ENCODE measurements around the gene OTOL1. TPM values are rescaled to one million over a fixed set of nuclear protein-coding genes. Genes with fewer than 3 reads are reported as not detected.

Gene OTOL1
- polyA plus RNA-seq, 3 donors: not detected

DNA sequence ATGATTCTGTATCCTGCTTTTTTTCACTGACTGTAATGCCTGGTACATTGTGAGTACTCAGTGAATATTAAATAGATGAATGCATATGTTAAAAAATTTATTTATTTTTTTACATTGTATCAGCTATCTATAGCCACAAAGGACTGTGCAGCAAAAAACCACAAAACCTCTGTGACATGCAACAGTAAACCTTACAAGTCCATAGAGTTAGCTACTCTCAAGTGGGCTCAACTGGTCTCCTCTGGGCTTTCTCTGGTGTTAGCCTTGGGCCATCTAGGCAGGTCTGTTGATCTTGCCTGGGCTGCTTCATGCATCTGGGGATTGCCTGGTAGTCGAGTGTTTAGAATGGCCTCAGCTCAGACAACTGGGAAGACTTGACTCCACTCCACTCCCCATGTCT lies 35.3 kb downstream of the OTOL1 start:
- H3K27ac Mint-ChIP-seq: no peak overlapping the region
- WGBS (ENCODE audit: insufficient coverage): no CpG with 5 or more reads among the region's 1 CpG
- H3K9me3 Mint-ChIP-seq: peaks cover 0 to 4% (median 2%) of the 10 kb centered on the region in 7 donors
- Histone ChIP-seq H2AFZ (ENCODE audit: insufficient read depth, low read depth, low read length, poor library complexity, severe bottlenecking) (no peak overlapping the region), H3K4me3 (replicated peaks in 1 of 3; ENCODE audit: low read depth in 2 of 3, low read length in 3 of 3) (no peak overlapping the region), H3K9ac (ENCODE audit: insufficient read depth, low read length, poor library complexity, severe bottlenecking) (no peak overlapping the region), H3K27ac (ENCODE audit: low read depth in 1 of 2, low read length in 2 of 2) (no peak overlapping the region), H3K27me3 (ENCODE audit: control insufficient read depth in 2 of 2, insufficient read depth in 2 of 2, low read length in 2 of 2) (no peaks in the 10 kb centered on the region), H3K4me1 (ENCODE audit: control insufficient read depth in 1 of 2, insufficient read depth in 2 of 2, low read length in 2 of 2) (no peaks in the 10 kb centered on the region), H4K20me1 (ENCODE audit: insufficient read depth, low read length) (no peaks in the 10 kb centered on the region), H3K79me2 (ENCODE audit: insufficient read depth, low read length) (no peaks in the 10 kb centered on the region), H3K36me3 (replicated peaks in 1 of 2; ENCODE audit: control insufficient read depth in 1 of 2, insufficient read depth in 2 of 2, low read length in 2 of 2) (no peaks in the 10 kb centered on the region), H3K4me2 (replicated peaks; ENCODE audit: extremely low read depth, low read length, poor library complexity, severe bottlenecking) (no peak overlapping the region), H3K9me3 (replicated peaks in 1 of 2; ENCODE audit: control insufficient read depth in 1 of 2, insufficient read depth in 1 of 2, low read length in 2 of 2) (no peaks in the 10 kb centered on the region)
- H3K4me3 Mint-ChIP-seq: no peak overlapping the region
- no peaks in the 10 kb centered on the region for H3K4me1 Mint-ChIP-seq
- no peaks in the 10 kb centered on the region for H3K36me3 Mint-ChIP-seq
- intact Hi-C loops (cut with micrococcal nuclease): no loop called here
- TF ChIP-seq, protein P1, sequence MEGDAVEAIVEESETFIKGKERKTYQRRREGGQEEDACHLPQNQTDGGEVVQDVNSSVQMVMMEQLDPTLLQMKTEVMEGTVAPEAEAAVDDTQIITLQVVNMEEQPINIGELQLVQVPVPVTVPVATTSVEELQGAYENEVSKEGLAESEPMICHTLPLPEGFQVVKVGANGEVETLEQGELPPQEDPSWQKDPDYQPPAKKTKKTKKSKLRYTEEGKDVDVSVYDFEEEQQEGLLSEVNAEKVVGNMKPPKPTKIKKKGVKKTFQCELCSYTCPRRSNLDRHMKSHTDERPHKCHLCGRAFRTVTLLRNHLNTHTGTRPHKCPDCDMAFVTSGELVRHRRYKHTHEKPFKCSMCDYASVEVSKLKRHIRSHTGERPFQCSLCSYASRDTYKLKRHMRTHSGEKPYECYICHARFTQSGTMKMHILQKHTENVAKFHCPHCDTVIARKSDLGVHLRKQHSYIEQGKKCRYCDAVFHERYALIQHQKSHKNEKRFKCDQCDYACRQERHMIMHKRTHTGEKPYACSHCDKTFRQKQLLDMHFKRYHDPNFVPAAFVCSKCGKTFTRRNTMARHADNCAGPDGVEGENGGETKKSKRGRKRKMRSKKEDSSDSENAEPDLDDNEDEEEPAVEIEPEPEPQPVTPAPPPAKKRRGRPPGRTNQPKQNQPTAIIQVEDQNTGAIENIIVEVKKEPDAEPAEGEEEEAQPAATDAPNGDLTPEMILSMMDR (IDR thresholded peaks at IDR 0.05): no peak
- no peak for DNase-seq
- H3K27me3 Mint-ChIP-seq (ENCODE audit: low read depth in 3 of 3): peaks cover 0 to 6% (median 2%) of the 10 kb centered on the region in 3 donors

DNA sequence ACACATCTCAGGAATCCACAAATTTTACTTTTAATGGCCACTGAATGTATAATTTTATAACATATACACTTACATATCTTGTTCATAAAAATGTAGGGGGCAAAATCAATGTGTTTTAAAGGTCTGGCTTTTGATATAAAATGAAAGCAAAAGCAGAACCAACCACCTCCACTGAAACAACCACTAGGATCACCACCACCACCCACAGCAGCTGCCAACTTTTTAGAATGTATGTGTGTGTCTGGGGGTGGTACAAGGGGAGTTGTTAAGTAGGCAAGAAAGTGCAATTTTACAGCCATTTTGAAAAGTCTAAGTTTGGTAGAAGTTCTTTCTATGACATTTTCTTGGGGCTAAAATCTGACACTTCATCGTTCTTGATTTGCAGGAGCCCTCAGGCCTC lies 44.0 kb downstream of the OTOL1 start:
- H3K36me3 Mint-ChIP-seq: no peaks in the 10 kb centered on the region
- no CpG with 5 or more reads among the region's 1 CpG for WGBS (ENCODE audit: insufficient coverage)

More for the DNA sequence above, 44.0 kb downstream of the OTOL1 start:
- Histone ChIP-seq H3K36me3 (replicated peaks in 1 of 2; ENCODE audit: control insufficient read depth in 1 of 2, insufficient read depth in 2 of 2, low read length in 2 of 2) (no peaks in the 10 kb centered on the region), H3K9ac (ENCODE audit: insufficient read depth, low read length, poor library complexity, severe bottlenecking) (no peak overlapping the region), H3K27ac (ENCODE audit: low read depth in 1 of 2, low read length in 2 of 2) (no peak overlapping the region), H2AFZ (ENCODE audit: insufficient read depth, low read depth, low read length, poor library complexity, severe bottlenecking) (no peak overlapping the region), H3K27me3 (ENCODE audit: control insufficient read depth in 2 of 2, insufficient read depth in 2 of 2, low read length in 2 of 2) (no peaks in the 10 kb centered on the region), H4K20me1 (ENCODE audit: insufficient read depth, low read length) (no peaks in the 10 kb centered on the region), H3K79me2 (ENCODE audit: insufficient read depth, low read length) (no peaks in the 10 kb centered on the region), H3K9me3 (replicated peaks in 1 of 2; ENCODE audit: control insufficient read depth in 1 of 2, insufficient read depth in 1 of 2, low read length in 2 of 2) (no peaks in the 10 kb centered on the region), H3K4me3 (replicated peaks in 1 of 3; ENCODE audit: low read depth in 2 of 3, low read length in 3 of 3) (no peak overlapping the region), H3K4me2 (replicated peaks; ENCODE audit: extremely low read depth, low read length, poor library complexity, severe bottlenecking) (no peak overlapping the region), H3K4me1 (ENCODE audit: control insufficient read depth in 1 of 2, insufficient read depth in 2 of 2, low read length in 2 of 2) (no peaks in the 10 kb centered on the region)
- H3K27me3 Mint-ChIP-seq (ENCODE audit: low read depth in 3 of 3): peaks cover 0 to 1% (median 0%) of the 10 kb centered on the region in 3 donors
- DNase-seq: no peak
- intact Hi-C loops (cut with micrococcal nuclease): no loop called here
- peaks cover 4% of the 10 kb centered on the region for H3K4me1 Mint-ChIP-seq
- H3K4me3 Mint-ChIP-seq: no peak overlapping the region
- H3K27ac Mint-ChIP-seq: no peak overlapping the region
- peaks cover 0 to 2% (median 0%) of the 10 kb centered on the region in 7 donors for H3K9me3 Mint-ChIP-seq
- TF ChIP-seq, protein P1 (IDR thresholded peaks at IDR 0.05): no peak

Data from CD14-positive monocyte (primary cell).